Stimulated activated CD4-positive, alpha-beta T cell treated with anti-CD3 and anti-CD28 coated beads, TNF-alpha, amount 100 ng/mL, for 4 hours (primary cell): ENCODE data around the gene ABLIM3.

Source experiments
- DNase-seq, 3 experiments: peaks; one replicate each; pipeline ENCODE4 v3.0.0-alpha.2; 2020; ENCODE audit warnings: low read depth in 3 of 3

Gene ABLIM3

GRCh38 chr5:149219584-149219983 is 78.3 kb downstream of the ABLIM3 start:
- no peak for DNase-seq

- DNase-seq = no peak
These were observed 79.5 kb downstream of the ABLIM3 start for GRCh38 chr5:149220750-149221149.

GRCh38 chr5:149221326-149221725 is 80.0 kb downstream of the ABLIM3 start:
- DNase-seq = no peak

GRCh38 chr5:149221731-149222342 is 80.5 kb downstream of the ABLIM3 start:
- DNase-seq = no peak

- DNase-seq = no peak
These were observed 82.0 kb downstream of the ABLIM3 start for GRCh38 chr5:149223081-149223848.

GRCh38 chr5:149224282-149224681 is 83.0 kb downstream of the ABLIM3 start:
- DNase-seq = no peak

- no peak for DNase-seq
These were observed 86.0 kb downstream of the ABLIM3 start for GRCh38 chr5:149227168-149227826.

GRCh38 chr5:149228618-149229297 is 87.5 kb downstream of the ABLIM3 start:
- no peak for DNase-seq

- DNase-seq = no peak
These were observed 88.1 kb downstream of the ABLIM3 start for GRCh38 chr5:149229298-149229937.

- DNase-seq = no peak
These were observed 94.5 kb downstream of the ABLIM3 start for GRCh38 chr5:149235841-149236240.

GRCh38 chr5:149237662-149238061 is 96.4 kb downstream of the ABLIM3 start:
- DNase-seq = no peak

GRCh38 chr5:149238540-149238939 is 97.2 kb downstream of the ABLIM3 start:
- no peak for DNase-seq

- DNase-seq = no peak
These were observed 98.6 kb downstream of the ABLIM3 start for GRCh38 chr5:149239917-149240316.

GRCh38 chr5:149240354-149240998 is 99.2 kb downstream of the ABLIM3 start:
- DNase-seq = peak; percentile 28 to 75 (median 55)

- DNase-seq = no peak
These were observed 101.0 kb downstream of the ABLIM3 start for GRCh38 chr5:149242339-149242738.

- no peak for DNase-seq
These were observed 105.6 kb downstream of the ABLIM3 start for GRCh38 chr5:149246906-149247305.

- DNase-seq = no peak
These were observed 106.4 kb downstream of the ABLIM3 start for GRCh38 chr5:149247726-149248125.

GRCh38 chr5:149251546-149251945 is 110.3 kb downstream of the ABLIM3 start:
- DNase-seq = no peak

GRCh38 chr5:149254506-149254905 is 113.2 kb downstream of the ABLIM3 start:
- DNase-seq = no peak

- no peak for DNase-seq
These were observed 115.2 kb downstream of the ABLIM3 start for GRCh38 chr5:149256451-149256850.

- DNase-seq = no peak
These were observed 115.8 kb downstream of the ABLIM3 start for GRCh38 chr5:149257131-149257530.
